Stimulated activated CD8-positive, alpha-beta memory T cell treated with anti-CD3 and anti-CD28 coated beads, Interleukin-7, amount 100 ng/mL, for 24 hours (primary cell): ENCODE measurements around the gene ZNF613.
"Not testable (repeated sequence)": the region's sequence is repeated elsewhere in the genome, so short reads cannot be mapped to it uniquely, and the experiment has no call there.

ENCODE experiments used
- DNase-seq: peaks from one replicate; pipeline ENCODE4 v3.0.0-alpha.2; 2020; ENCODE audit warnings: low read depth

Gene ZNF613

GRCh38 chr19:51926784-51927741 lies at the start of gene ZNF613:
TSS of gene ZNF613 (plus strand) at chr19:51927472. CDS start at chr19:51936221, 8,749 bp downstream.
- peak; percentile 68 for DNase-seq

- no peak for DNase-seq
These were observed 44.8 kb upstream of the ZNF613 start for GRCh38 chr19:51882518-51882917.

GRCh38 chr19:51884713-51885112 lies 42.6 kb upstream of the ZNF613 start:
- DNase-seq: no peak

- peak; percentile 39 for DNase-seq
These were observed 39.5 kb upstream of the ZNF613 start, which contains the start of gene ZNF577 for GRCh38 chr19:51887522-51888498. TSS of gene ZNF577 (minus strand) at chr19:51887951. CDS start at chr19:51880382, 7,569 bp downstream.

GRCh38 chr19:51889934-51890333 lies 37.3 kb upstream of the ZNF613 start:
- no peak for DNase-seq

- no peak for DNase-seq
These were observed 36.0 kb upstream of the ZNF613 start for GRCh38 chr19:51891193-51891747.

- DNase-seq: no peak
These were observed 25.4 kb upstream of the ZNF613 start for GRCh38 chr19:51901860-51902259.

- DNase-seq: no peak
These were observed 24.1 kb upstream of the ZNF613 start for GRCh38 chr19:51903192-51903591.

GRCh38 chr19:51904331-51905165 lies 22.7 kb upstream of the ZNF613 start, which contains the start of gene ZNF649:
TSS of gene ZNF649 (minus strand) at chr19:51905017. CDS start at chr19:51900107, 4,910 bp downstream.
- DNase-seq: peak; percentile 65

- DNase-seq: no peak
These were observed 22.1 kb upstream of the ZNF613 start for GRCh38 chr19:51905206-51905605.

- not testable (repeated sequence) for DNase-seq
These were observed 21.6 kb upstream of the ZNF613 start for GRCh38 chr19:51905639-51906038.

GRCh38 chr19:51906108-51906507 lies 21.2 kb upstream of the ZNF613 start:
- DNase-seq: not testable (repeated sequence)

GRCh38 chr19:51907981-51908380 lies 19.3 kb upstream of the ZNF613 start:
- not testable (repeated sequence) for DNase-seq

GRCh38 chr19:51915324-51915867 lies 11.9 kb upstream of the ZNF613 start:
- no peak for DNase-seq

- DNase-seq: no peak
These were observed 11.1 kb upstream of the ZNF613 start for GRCh38 chr19:51916167-51916566.

GRCh38 chr19:51919606-51920005 lies 7.7 kb upstream of the ZNF613 start:
- DNase-seq: no peak

GRCh38 chr19:51921949-51922348 lies 5.3 kb upstream of the ZNF613 start:
- DNase-seq: no peak

GRCh38 chr19:51926426-51926783 lies 867 bp upstream of the ZNF613 start:
- no peak for DNase-seq

- no peak for DNase-seq
These were observed 587 bp downstream of the ZNF613 start for GRCh38 chr19:51927859-51928258.

GRCh38 chr19:51931921-51932320 lies 4.6 kb downstream of the ZNF613 start:
- no peak for DNase-seq

- no peak for DNase-seq
These were observed 11.7 kb downstream of the ZNF613 start for GRCh38 chr19:51938936-51939335.
